Measurements from ENCODE around the gene TEKT1. TPM values are rescaled to one million over a fixed set of nuclear protein-coding genes. Genes with fewer than 3 reads are reported as not detected.

TEKT1 gene
- total RNA-seq, 3 donors from 2014 or later (not counting 1 experiment from before 2014, with no cell fraction given) = not detected

GRCh38 chr17:6797718-6798351 lies 33.7 kb downstream of the TEKT1 start:
- intact Hi-C loops (cut with micrococcal nuclease) = no loop called here
- TF ChIP-seq, protein P1, sequence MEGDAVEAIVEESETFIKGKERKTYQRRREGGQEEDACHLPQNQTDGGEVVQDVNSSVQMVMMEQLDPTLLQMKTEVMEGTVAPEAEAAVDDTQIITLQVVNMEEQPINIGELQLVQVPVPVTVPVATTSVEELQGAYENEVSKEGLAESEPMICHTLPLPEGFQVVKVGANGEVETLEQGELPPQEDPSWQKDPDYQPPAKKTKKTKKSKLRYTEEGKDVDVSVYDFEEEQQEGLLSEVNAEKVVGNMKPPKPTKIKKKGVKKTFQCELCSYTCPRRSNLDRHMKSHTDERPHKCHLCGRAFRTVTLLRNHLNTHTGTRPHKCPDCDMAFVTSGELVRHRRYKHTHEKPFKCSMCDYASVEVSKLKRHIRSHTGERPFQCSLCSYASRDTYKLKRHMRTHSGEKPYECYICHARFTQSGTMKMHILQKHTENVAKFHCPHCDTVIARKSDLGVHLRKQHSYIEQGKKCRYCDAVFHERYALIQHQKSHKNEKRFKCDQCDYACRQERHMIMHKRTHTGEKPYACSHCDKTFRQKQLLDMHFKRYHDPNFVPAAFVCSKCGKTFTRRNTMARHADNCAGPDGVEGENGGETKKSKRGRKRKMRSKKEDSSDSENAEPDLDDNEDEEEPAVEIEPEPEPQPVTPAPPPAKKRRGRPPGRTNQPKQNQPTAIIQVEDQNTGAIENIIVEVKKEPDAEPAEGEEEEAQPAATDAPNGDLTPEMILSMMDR (IDR thresholded peaks at IDR 0.05) = no peak
- H3K27me3 Mint-ChIP-seq (ENCODE audit: low read depth in 2 of 2) = peaks cover 13 to 33% of the 10 kb centered on the region in 2 donors
- no peaks in the 10 kb centered on the region for H3K27me3 ChIP-seq (ENCODE audit: control insufficient read depth, insufficient read depth, low read length)
- H3K4me3 Mint-ChIP-seq = no peak overlapping the region
- WGBS (ENCODE audit: insufficient coverage) = 90% methylated on average over 8 of the region's 8 CpGs
- no peaks in the 10 kb centered on the region for H3K36me3 ChIP-seq (ENCODE audit: control insufficient read depth, insufficient read depth, low read length)
- ATAC-seq (no peak), DNase-seq (no peak)
- no peak overlapping the region for H3K27ac ChIP-seq (ENCODE audit: low read length)
- no peaks in the 10 kb centered on the region for H3K4me1 ChIP-seq (ENCODE audit: control insufficient read depth, insufficient read depth, low read length)
- H3K4me3 ChIP-seq (ENCODE audit: low read length) = no peak overlapping the region
- H3K36me3 Mint-ChIP-seq = no peaks in the 10 kb centered on the region
- H3K27ac Mint-ChIP-seq = no peak overlapping the region
- no peaks in the 10 kb centered on the region for H3K4me1 Mint-ChIP-seq
- H3K9me3 Mint-ChIP-seq = no peaks in the 10 kb centered on the region
- no peaks in the 10 kb centered on the region for H3K9me3 ChIP-seq (ENCODE audit: control insufficient read depth, insufficient read depth, low read length)

DNA sequence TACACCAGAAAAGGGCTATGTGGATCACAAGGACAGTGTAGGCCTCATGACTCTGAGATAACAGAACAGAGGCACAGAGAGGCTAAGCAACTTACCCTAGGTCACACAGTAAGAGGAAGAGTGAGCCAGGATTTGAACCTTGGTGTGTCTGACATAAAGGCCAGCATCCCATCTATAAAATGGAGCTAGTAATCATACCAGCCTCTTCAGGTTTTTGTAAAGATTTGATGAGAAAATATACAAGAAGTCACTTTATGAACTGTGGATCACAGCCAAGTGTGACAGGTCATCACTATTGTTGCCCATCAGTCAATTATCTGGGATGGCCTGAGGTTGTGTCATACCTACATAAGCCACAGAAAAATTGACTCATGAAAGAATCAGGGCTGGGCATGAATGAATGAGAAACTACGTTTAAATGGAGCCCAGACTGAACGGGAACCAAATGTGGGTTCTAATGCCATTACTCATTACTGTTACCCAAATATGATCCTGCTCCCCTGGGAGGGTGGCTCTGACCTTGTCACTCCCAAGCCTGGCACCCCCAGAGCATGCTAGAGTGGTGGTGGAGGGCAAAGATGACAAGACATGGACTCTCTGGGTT lies 34.5 kb downstream of the TEKT1 start:
- no peaks in the 10 kb centered on the region for H3K9me3 ChIP-seq (ENCODE audit: control insufficient read depth, insufficient read depth, low read length)
- no peaks in the 10 kb centered on the region for H3K9me3 Mint-ChIP-seq
- 73% methylated on average over 2 of the region's 2 CpGs for WGBS (ENCODE audit: insufficient coverage)

GRCh38 chr17:6796017-6796886 lies 35.3 kb downstream of the TEKT1 start:
- TF ChIP-seq, protein P1 (IDR thresholded peaks at IDR 0.05) = no peak
- H3K4me3 Mint-ChIP-seq = no peak overlapping the region

More for the DNA sequence above, 34.5 kb downstream of the TEKT1 start:
- ATAC-seq = no peak
- no peaks in the 10 kb centered on the region for H3K27me3 ChIP-seq (ENCODE audit: control insufficient read depth, insufficient read depth, low read length)
- Mint-ChIP-seq H3K27me3 (ENCODE audit: low read depth in 2 of 2) (peaks cover 20 to 40% of the 10 kb centered on the region in 2 donors), H3K4me3 (no peak overlapping the region), H3K27ac (no peak overlapping the region), H3K4me1 (no peaks in the 10 kb centered on the region), H3K36me3 (no peaks in the 10 kb centered on the region)
- H3K27ac ChIP-seq (ENCODE audit: low read length) = no peak overlapping the region
- H3K4me3 ChIP-seq (ENCODE audit: low read length) = no peak overlapping the region
- DNase-seq = no peak
- H3K36me3 ChIP-seq (ENCODE audit: control insufficient read depth, insufficient read depth, low read length) = no peaks in the 10 kb centered on the region
- TF ChIP-seq, protein P1 (IDR thresholded peaks at IDR 0.05) = no peak
- intact Hi-C loops (cut with micrococcal nuclease) = no loop called here
- H3K4me1 ChIP-seq (ENCODE audit: control insufficient read depth, insufficient read depth, low read length) = no peaks in the 10 kb centered on the region

More at GRCh38 chr17:6796017-6796886, 35.3 kb downstream of the TEKT1 start:
- no peaks in the 10 kb centered on the region for H3K4me1 Mint-ChIP-seq
- H3K36me3 Mint-ChIP-seq = no peaks in the 10 kb centered on the region
- H3K9me3 ChIP-seq (ENCODE audit: control insufficient read depth, insufficient read depth, low read length) = no peaks in the 10 kb centered on the region
- ATAC-seq (no peak), DNase-seq (no peak)
- H3K27me3 Mint-ChIP-seq (ENCODE audit: low read depth in 2 of 2) = peaks cover 20 to 46% of the 10 kb centered on the region in 2 donors
- H3K36me3 ChIP-seq (ENCODE audit: control insufficient read depth, insufficient read depth, low read length) = no peaks in the 10 kb centered on the region
- H3K4me1 ChIP-seq (ENCODE audit: control insufficient read depth, insufficient read depth, low read length) = no peaks in the 10 kb centered on the region
- H3K4me3 ChIP-seq (ENCODE audit: low read length) = no peak overlapping the region
- WGBS (ENCODE audit: insufficient coverage) = 68% methylated on average over 9 of the region's 10 CpGs
- intact Hi-C loops (cut with micrococcal nuclease) = no loop called here
- no peaks in the 10 kb centered on the region for H3K9me3 Mint-ChIP-seq
- no peak overlapping the region for H3K27ac Mint-ChIP-seq
- H3K27me3 ChIP-seq (ENCODE audit: control insufficient read depth, insufficient read depth, low read length) = no peaks in the 10 kb centered on the region
- H3K27ac ChIP-seq (ENCODE audit: low read length) = no peak overlapping the region

Data from natural killer cell (primary cell).